GM23248 (cell line): ENCODE results near the gene SH3GL1.

Experiments
- EZH2 ChIP-seq: fragments of 200-600 bp; sonication (generic); IDR thresholded peaks from 2 replicates; pipeline ENCODE4 v1.6.1; 2018; ENCODE audit warnings: antibody characterized with exemption, mild to moderate bottlenecking; ENCODE audit not compliant: insufficient read depth, poor library complexity, severe bottlenecking
- EZH2phosphoT487 ChIP-seq: fragments of 200-600 bp; sonication (generic); IDR thresholded peaks from 2 replicates; pipeline ENCODE4 v1.6.1; 2018; ENCODE audit warnings: antibody characterized with exemption, moderate library complexity, mild to moderate bottlenecking, low read depth; ENCODE audit not compliant: insufficient read depth

DNA sequence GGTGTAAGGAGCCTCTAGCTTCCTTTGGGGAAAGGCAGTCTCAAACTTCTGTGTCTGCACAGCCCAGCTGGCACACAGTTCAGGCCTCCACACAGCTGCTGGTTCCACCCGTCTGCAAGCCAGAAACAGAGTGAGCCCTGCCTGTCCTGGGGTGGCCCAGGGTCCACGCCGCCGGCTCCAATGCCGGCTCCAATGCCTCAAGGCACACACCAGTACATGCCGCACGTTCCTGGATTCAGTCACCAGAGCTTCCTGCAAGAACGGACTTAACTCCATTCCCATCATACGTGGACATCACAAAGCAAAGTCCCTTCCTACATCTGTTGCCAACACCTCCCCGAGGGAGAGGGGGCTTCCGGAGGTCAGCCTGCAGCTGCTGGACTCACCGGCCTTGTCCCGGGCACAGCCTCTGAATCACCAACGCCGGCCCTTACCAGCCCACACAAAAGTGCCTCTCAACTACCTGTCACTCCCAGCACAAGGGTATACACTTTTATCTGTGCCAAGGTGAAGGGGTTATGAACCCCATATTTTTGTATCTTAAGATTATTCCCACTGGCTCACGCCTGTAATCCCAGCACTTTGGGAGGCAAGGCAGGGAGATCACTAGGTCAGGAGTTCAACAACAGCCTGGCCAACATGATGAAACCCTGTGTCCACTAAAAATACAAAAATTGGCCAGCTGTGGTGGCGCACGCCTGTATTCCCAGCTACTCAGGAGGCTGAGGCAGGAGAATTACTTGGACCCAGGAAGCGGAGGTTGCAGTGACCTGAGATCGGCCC lies 8.5 kb downstream of the SH3GL1 start:
- TF ChIP-seq EZH2 (no peak), EZH2phosphoT487 (no peak)
